Choroid plexus epithelial cell (primary cell): ENCODE data around the gene FRMD3.
A peak's percentile ranks its signal among the peaks of the same experiment; 100 is the strongest.

Experiments
- DNase-seq: peaks from one replicate; pipeline ENCODE4 v3.0.0-alpha.2; 2010; ENCODE audit warnings: low read depth
- H3K4me3 ChIP-seq: 2 replicates; pipeline ENCODE4 v1.5.1; 2011; ENCODE audit warnings: low read depth, mild to moderate bottlenecking, control low read depth, low read length, moderate library complexity
- CTCF ChIP-seq: conservative IDR thresholded peaks from 2 replicates; pipeline ENCODE4 v1.5.1; 2011; ENCODE audit warnings: low read depth, mild to moderate bottlenecking, control low read depth, inconsistent platforms, low read length, moderate library complexity

Gene FRMD3

DNA sequence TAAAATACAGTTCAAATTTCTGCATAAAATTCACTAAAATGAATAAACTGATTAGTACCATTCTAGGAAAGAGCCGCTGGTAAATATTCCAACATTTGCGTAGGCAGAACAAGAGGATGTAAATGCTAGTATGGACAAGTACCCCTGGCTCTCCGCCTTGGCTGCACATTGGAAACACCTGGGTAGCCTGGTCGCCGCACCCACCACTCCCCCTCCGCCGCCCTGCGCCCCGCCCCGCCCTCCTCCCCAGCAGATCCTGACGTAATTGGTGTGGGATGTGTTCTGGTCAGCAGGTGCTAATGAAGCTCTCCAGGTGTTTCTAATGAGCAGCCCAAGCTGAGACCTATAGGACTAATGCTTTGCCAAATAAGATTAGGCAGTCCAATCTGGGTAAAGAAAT is 225.7 kb downstream of the FRMD3 start:
- TF ChIP-seq CTCF, result no peak
- DNase-seq, result no peak
- H3K4me3 ChIP-seq, result no peak overlapping the region

DNA sequence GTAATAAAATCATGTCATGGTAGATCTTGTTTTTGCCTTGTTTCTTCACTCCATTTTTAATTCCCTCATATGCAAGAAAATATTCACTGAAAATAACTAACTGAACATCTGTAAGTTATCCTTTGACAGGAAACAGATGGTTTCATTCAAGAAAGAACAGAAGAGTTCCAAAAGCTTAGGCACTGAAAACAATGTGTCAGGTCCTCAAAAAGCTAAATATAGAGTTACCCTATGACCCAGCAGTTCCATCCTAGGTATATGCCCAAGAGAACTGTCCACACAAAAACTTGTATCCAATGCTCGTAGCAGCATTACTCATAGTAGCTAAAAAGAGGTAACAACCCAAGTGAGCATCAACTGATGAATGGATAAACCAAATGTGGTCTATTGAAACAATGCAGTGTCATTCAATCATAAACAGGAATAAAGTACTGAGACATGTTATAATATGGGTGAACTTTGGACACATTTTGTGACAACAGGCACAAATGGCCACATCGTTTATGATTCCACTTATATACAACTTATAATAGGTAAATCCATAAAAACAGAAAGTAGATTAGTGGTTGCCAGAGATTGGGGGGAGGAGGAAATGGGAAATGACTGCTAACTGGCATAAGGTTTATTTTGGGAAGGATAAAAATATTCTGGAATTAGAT is 231.0 kb downstream of the FRMD3 start:
- peak; percentile 28 for DNase-seq
- no peak overlapping the region for H3K4me3 ChIP-seq
- TF ChIP-seq CTCF, result no peak

DNA sequence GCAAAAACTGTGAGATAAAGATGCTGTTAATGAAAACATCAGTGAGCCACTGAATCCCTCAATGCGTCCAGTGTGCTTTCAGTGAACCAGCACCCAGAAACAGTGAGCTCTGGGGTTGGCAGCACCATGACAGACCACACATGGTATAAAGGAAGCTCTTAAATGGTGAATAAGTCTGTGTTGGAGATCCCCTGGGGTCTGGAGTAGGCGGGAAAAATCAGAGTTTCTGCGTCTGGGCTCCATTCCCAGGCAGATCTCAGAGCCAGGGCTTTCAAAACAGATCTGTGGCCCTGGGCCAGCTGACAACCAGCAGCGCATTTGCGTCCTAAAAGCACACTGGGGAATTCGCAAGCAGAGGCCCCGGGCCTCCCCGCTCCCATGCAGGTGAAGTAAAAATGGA is 233.5 kb downstream of the FRMD3 start:
- peak; percentile 95 for DNase-seq
- TF ChIP-seq CTCF, result no peak
- H3K4me3 ChIP-seq, result no peak overlapping the region

- DNase-seq, result peak; percentile 52
- no peak for TF ChIP-seq CTCF
- H3K4me3 ChIP-seq, result no peak overlapping the region
Observed at GRCh38 chr9:83299571-83299970, 238.6 kb downstream of the FRMD3 start.

- no peak overlapping the region for H3K4me3 ChIP-seq
- DNase-seq, result peak; percentile 9
- TF ChIP-seq CTCF, result no peak
Observed at GRCh38 chr9:83299094-83299493, 239.1 kb downstream of the FRMD3 start.

- DNase-seq, result no peak
- TF ChIP-seq CTCF, result no peak
- H3K4me3 ChIP-seq, result no peak overlapping the region
Observed at GRCh38 chr9:83296123-83296522, 242.1 kb downstream of the FRMD3 start.

GRCh38 chr9:83294816-83295215 is 243.4 kb downstream of the FRMD3 start:
- H3K4me3 ChIP-seq, result no peak overlapping the region
- TF ChIP-seq CTCF, result no peak
- no peak for DNase-seq
